HG02870 (cell line): ENCODE results near the gene BACH2.

Experiments
- ATAC-seq: cut with Tn5 transposase; IDR thresholded peaks from one replicate; pipeline ENCODE4 v1.9.1; 2021; ENCODE audit warnings: mild to moderate bottlenecking, moderate library complexity; ENCODE audit not compliant: unreplicated experiment

The BACH2 gene

DNA sequence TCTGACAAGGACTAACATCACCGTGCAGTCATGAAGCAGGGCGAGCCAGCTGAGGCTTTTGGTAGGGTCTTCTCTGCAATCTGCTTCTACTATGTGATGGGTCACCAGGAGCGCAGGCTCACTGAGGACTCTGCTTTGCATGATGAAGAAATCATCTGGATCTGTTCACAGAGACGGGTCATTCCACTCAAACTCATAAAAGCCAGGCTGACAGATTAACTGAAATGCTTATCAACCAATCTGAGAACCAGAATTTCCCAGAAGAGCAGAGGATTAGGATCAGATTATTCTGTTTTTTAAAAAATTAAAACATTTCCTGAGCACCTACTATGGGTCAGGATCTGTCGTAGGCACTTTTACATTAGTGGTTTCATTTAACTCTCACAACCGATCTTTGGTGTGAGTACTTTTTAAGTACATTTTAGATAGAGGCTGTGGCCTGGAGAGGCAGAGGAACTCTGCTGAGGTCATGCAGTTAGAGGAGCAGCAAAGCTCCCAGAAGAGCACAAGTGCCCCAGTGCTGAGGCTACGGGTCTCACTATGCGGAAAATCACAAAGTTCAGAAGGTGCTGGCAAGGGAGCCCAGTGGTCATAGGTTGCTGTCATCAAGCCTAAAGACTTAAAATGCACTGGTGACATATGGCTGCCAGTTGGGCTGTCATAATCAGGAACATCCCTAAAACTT is 109.1 kb downstream of the BACH2 start:
- ATAC-seq, result no peak

- no peak for ATAC-seq
Observed at GRCh38 chr6:90186637-90187371, 109.8 kb downstream of the BACH2 start.

DNA sequence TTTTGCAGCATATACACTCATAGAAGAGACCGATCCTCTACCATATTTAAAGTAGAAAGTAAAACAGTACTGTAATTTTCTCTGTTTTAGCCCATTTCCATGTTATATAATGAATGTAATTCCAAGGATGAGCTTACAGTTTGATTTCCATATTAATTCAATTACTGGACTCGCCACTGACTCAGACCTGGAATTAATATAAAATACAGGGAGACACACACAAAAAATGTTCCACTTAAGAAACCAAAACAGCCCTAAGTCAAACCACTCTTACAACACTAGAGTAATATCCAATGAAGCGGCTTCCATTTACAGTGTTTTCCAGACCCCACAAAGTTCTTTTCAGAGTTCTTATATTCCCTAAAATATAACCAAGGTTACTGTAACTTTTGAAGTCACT is 110.6 kb downstream of the BACH2 start:
- ATAC-seq, result no peak

GRCh38 chr6:90184334-90185298 is 112.0 kb downstream of the BACH2 start:
- no peak for ATAC-seq

GRCh38 chr6:90183587-90184333 is 112.9 kb downstream of the BACH2 start:
- ATAC-seq, result no peak

DNA sequence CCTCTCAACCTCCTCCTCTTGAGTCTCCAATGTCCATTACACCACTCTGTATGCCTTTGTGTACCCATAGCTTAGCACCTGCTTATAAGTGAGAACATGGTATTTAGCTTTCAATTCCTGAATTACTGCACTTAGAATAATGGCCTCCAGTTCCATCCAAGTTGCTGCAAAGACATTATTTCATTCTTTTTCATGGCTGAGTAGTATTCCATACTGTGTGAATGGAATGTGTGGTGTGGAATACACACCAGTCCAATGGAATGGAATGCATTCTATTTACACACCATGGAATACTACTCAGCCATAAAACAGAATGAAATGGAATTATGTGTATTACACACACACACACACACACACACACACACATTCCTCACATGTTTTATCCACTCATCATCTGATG is 116.1 kb downstream of the BACH2 start:
- ATAC-seq, result no peak

DNA sequence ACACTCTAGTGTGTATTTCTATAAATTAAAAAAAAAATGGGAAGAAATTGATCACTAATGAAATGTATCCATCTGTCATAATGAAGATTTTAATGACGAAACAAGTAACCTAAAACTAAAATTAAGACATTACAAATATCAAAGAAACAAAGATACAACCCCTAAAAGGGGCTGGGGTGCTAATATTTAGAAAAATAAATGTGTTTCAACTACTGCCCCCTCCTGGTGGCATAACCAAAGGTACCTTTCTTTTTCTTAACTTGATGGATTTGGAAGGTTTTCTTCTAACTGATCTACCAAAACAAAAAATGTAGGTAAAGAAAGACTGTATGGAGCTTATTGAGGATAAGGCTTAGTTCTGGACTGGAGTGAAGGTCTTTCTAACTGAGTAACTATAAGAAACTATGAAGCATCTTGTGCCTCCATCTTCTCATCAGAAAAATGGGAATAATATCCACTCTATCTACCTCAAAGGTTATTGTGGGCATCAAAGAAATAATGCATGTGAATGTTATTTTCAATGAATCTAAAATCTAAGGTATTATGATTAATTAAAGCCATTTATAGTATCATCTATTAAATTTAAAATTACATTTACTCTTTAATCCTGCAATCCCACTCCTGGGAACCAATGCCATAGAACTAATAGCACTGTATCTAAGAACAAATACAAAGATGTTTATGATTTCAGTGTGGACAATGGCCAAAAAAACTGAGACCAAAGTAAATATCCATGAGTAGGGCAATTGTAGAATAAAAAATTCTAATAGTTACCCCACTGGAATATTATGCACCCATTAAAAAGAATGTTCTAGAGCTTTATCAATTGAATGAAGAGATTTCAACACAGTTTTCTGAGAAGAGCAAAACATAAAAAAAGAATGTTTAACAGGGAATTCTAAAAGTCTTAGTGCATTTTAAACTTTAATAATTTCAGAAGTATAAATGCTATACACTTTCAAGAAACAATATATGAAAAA is 117.2 kb downstream of the BACH2 start:
- ATAC-seq, result no peak

- no peak for ATAC-seq
Observed at GRCh38 chr6:90178384-90178855, 118.2 kb downstream of the BACH2 start.

- ATAC-seq, result no peak
Observed at GRCh38 chr6:90177544-90178383, 118.9 kb downstream of the BACH2 start.

- ATAC-seq, result peak; percentile 93
Observed at GRCh38 chr6:90175627-90176538, 120.8 kb downstream of the BACH2 start.

- no peak for ATAC-seq
Observed at GRCh38 chr6:90173262-90173925, 123.2 kb downstream of the BACH2 start.

- no peak for ATAC-seq
Observed at GRCh38 chr6:90170601-90171000, 126.0 kb downstream of the BACH2 start.

- no peak for ATAC-seq
Observed at GRCh38 chr6:90169374-90169773, 127.3 kb downstream of the BACH2 start.

DNA sequence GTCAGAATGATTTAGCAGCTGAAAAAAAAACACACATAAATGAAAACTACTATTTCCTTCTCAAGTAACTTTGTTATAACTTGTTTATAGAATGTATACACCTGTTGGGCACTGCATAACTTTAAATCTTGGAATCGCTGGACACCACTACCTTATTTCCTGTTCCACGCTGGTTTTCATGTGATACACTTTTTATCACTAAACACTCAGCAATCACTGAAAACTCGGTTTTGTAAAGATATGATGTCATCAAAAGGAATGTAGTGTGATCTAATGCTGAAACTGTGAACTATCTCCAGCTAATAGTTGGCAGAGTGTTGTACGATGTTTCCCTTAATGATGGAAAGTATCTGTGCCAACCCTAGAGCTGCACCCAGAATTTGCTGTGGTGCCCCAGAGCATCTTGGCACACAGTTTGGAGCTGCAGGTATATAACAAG is 127.9 kb downstream of the BACH2 start:
- no peak for ATAC-seq

GRCh38 chr6:90167514-90168379 is 128.9 kb downstream of the BACH2 start:
- no peak for ATAC-seq
